Loucy (cell line): ENCODE results near the gene CHST10.

Source experiments
- H2AFZ ChIP-seq: fragments of 200-600 bp; sonication (generic); 2 replicates; pipeline ENCODE4 v1.6.0; 2016; ENCODE audit warnings: antibody characterized with exemption, mild to moderate bottlenecking, low read length, moderate library complexity
- H3F3A ChIP-seq: fragments of 200-600 bp; 2 replicates; pipeline ENCODE4 v1.6.0; 2016; ENCODE audit warnings: antibody characterized with exemption, low read depth, mild to moderate bottlenecking
- H3K27me3 ChIP-seq: fragments of 200-600 bp; sonication (generic); 2 replicates; pipeline ENCODE4 v1.6.1; 2014; ENCODE audit warnings: low read length, mild to moderate bottlenecking; ENCODE audit not compliant: insufficient read depth, poor library complexity, severe bottlenecking
- H3K36me3 ChIP-seq: fragments of 200-600 bp; sonication (generic); 2 replicates; pipeline ENCODE4 v1.6.1; 2016; ENCODE audit warnings: low read length; ENCODE audit not compliant: insufficient read depth
- H3K4me1 ChIP-seq: fragments of 200-600 bp; sonication (generic); 2 replicates; pipeline ENCODE4 v1.5.1; 2014; ENCODE audit warnings: low read length, mild to moderate bottlenecking; ENCODE audit not compliant: insufficient read depth, poor library complexity, severe bottlenecking
- H3K4me2 ChIP-seq: fragments of 200-600 bp; sonication (generic); 2 replicates; pipeline ENCODE4 v1.6.0; 2014; ENCODE audit warnings: antibody characterized with exemption, low read length, low read depth, mild to moderate bottlenecking; ENCODE audit not compliant: poor library complexity, severe bottlenecking
- H3K4me3 ChIP-seq: fragments of 200-600 bp; sonication (generic); 2 replicates; pipeline ENCODE4 v1.5.1; 2014; ENCODE audit warnings: low read length, mild to moderate bottlenecking, mixed read lengths; ENCODE audit not compliant: poor library complexity, severe bottlenecking
- H3K79me2 ChIP-seq: fragments of 200-600 bp; sonication (generic); 2 replicates; pipeline ENCODE4 v1.6.1; 2014; ENCODE audit warnings: low read length; ENCODE audit not compliant: insufficient read depth
- H3K9ac ChIP-seq: fragments of 200-600 bp; sonication (generic); 2 replicates; pipeline ENCODE4 v1.6.0; 2014; ENCODE audit warnings: mild to moderate bottlenecking, low read depth, low read length, moderate library complexity; ENCODE audit not compliant: poor library complexity, severe bottlenecking
- H3K9me2 ChIP-seq: fragments of 200-600 bp; sonication (generic); replicated peaks from 2 replicates; pipeline ENCODE4 v1.6.1; 2016; ENCODE audit warnings: low read depth, low read length, mixed read lengths
- H3K9me3 ChIP-seq: fragments of 200-600 bp; sonication (generic); 2 replicates; pipeline ENCODE4 v1.6.1; 2014; ENCODE audit warnings: mild to moderate bottlenecking, antibody characterized with exemption, low read length, low read depth; ENCODE audit not compliant: insufficient read depth
- H4K20me1 ChIP-seq: fragments of 200-600 bp; sonication (generic); 2 replicates; pipeline ENCODE4 v1.6.0; 2014; ENCODE audit warnings: antibody characterized with exemption, low read length, mild to moderate bottlenecking; ENCODE audit not compliant: insufficient read depth, poor library complexity, severe bottlenecking
- EZH2phosphoT487 ChIP-seq: fragments of 200-600 bp; IDR thresholded peaks from 2 replicates; pipeline ENCODE4 v1.6.1; 2018; ENCODE audit warnings: antibody characterized with exemption, mild to moderate bottlenecking, moderate library complexity, borderline replicate concordance
- TF ChIP-seq, protein P1 (sequence below): fragments of 200-600 bp; sonication (generic); conservative IDR thresholded peaks from 2 replicates; pipeline ENCODE4 v1.5.1; 2014; ENCODE audit warnings: mild to moderate bottlenecking, antibody characterized with exemption, low read length

Gene CHST10

DNA sequence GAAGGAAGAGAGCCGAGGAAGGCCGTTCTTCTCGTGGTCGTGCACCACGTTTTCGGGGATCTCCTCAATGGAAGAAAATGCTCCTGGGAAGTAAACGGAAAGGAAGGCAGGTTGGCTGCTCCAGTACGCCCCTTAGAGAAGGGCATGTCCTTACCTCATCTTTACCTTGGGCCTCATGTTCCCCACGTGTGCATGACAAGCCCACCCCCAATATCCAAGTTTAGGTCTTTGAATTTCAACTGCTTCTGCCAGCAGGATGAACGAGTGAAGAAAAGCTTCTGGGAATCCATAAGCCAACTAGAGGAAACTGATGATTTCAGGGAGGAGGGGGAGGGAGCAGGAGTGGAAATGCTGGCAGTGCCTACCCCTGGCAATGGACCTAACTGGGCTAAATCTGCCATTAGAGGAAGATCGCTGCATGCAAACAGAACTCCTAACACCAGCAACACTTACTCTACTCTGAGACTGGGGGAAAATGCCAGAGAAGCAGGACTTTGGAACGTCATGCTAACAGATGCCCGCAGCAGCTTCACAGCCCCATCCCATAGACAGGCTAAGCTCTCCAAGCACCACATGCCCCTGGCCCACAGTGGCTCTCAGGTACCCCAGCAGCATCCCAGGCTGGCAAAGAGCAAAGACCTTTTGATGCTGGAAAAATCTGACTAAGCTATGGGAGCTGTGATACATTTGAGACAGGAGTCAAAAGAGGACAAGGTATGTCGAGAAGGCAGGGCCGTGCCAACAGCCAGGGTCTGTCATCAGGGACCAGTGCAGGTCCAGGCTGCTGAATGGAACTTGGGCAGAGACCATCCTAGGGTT is 21.7 kb downstream of the CHST10 start:
- Histone ChIP-seq H3K9me3 (no peaks in the 10 kb centered on the region), H3K4me1 (no peaks in the 10 kb centered on the region), H3K27me3 (no peaks in the 10 kb centered on the region), H3K9me2 (no peaks in the 10 kb centered on the region), H3K9ac (no peak overlapping the region), H3K4me2 (no peak overlapping the region), H3K4me3 (no peak overlapping the region), H3K79me2 (no peaks in the 10 kb centered on the region), H4K20me1 (no peaks in the 10 kb centered on the region), H2AFZ (no peak overlapping the region), H3F3A (no peaks in the 10 kb centered on the region), H3K36me3 (no peaks in the 10 kb centered on the region; the same call in 1 of the 2 replicates)
- TF ChIP-seq, protein P1, sequence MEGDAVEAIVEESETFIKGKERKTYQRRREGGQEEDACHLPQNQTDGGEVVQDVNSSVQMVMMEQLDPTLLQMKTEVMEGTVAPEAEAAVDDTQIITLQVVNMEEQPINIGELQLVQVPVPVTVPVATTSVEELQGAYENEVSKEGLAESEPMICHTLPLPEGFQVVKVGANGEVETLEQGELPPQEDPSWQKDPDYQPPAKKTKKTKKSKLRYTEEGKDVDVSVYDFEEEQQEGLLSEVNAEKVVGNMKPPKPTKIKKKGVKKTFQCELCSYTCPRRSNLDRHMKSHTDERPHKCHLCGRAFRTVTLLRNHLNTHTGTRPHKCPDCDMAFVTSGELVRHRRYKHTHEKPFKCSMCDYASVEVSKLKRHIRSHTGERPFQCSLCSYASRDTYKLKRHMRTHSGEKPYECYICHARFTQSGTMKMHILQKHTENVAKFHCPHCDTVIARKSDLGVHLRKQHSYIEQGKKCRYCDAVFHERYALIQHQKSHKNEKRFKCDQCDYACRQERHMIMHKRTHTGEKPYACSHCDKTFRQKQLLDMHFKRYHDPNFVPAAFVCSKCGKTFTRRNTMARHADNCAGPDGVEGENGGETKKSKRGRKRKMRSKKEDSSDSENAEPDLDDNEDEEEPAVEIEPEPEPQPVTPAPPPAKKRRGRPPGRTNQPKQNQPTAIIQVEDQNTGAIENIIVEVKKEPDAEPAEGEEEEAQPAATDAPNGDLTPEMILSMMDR = no peak
- TF ChIP-seq EZH2phosphoT487 = no peak

DNA sequence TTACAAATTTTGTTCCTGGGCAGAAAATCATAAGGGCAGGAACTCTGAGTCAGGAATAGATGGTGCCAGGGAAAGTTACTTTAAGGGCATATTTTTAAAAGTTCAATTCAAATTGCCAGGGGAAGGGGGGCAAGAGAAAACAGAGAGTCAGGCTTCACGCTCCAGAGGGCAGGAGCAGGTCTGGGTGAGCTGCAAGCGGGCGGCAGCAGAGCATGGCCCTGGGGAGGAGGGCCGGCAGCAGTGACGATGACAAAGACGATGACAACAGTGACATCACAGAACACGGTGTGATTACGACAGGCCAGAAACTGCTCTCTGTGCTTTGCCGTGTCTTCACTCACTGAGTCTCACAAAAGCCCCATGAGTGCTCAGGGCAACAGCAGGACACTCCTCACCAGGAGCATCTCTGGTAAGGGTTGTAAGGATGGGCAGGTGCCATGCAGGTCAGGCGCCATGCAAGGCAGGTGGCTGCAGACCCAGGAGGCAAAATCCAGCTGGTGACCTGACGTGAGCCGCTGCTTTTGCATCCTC is 23.3 kb downstream of the CHST10 start:
- Histone ChIP-seq H3K9ac (no peak overlapping the region), H3K4me2 (no peak overlapping the region), H3K36me3 (no peaks in the 10 kb centered on the region; the same call in 1 of the 2 replicates)

DNA sequence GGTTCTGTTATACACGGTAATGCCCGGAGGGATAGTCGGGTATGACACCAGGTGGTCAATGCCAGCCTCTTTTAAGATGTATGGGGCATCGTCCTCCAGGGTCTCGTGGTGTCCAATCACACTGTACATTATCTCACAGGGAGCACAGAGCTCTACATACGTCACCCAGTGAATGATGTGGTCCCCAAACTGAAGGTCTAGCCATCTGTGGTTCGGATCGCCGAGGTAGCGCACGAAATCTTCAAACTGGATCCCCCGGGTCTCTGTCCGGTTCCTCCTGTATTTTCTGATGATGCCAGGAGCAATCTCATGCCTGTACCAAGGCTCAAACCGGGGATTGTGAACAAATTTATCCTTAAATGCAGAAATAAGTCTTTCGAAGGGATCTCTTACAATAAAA is 24.1 kb downstream of the CHST10 start:
- no peak for TF ChIP-seq EZH2phosphoT487
- TF ChIP-seq, protein P1 = no peak

More for the DNA sequence above, 23.3 kb downstream of the CHST10 start:
- Histone ChIP-seq H2AFZ (no peak overlapping the region), H3K4me1 (no peaks in the 10 kb centered on the region), H3F3A (no peaks in the 10 kb centered on the region), H3K27me3 (no peaks in the 10 kb centered on the region), H3K9me3 (no peaks in the 10 kb centered on the region), H4K20me1 (no peaks in the 10 kb centered on the region), H3K79me2 (no peaks in the 10 kb centered on the region), H3K9me2 (no peaks in the 10 kb centered on the region), H3K4me3 (no peak overlapping the region)
- no peak for TF ChIP-seq EZH2phosphoT487
- TF ChIP-seq, protein P1 = no peak

More for the DNA sequence above, 24.1 kb downstream of the CHST10 start:
- Histone ChIP-seq H3K9me2 (no peaks in the 10 kb centered on the region), H3K4me2 (no peak overlapping the region), H3K4me1 (no peaks in the 10 kb centered on the region), H2AFZ (no peak overlapping the region), H3K36me3 (no peaks in the 10 kb centered on the region; the same call in 1 of the 2 replicates), H3K9ac (no peak overlapping the region), H3K9me3 (no peaks in the 10 kb centered on the region), H4K20me1 (no peaks in the 10 kb centered on the region), H3K27me3 (no peaks in the 10 kb centered on the region), H3K4me3 (no peak overlapping the region), H3K79me2 (no peaks in the 10 kb centered on the region), H3F3A (no peaks in the 10 kb centered on the region)
